Stomach (tissue), 4 donors: ENCODE results near the gene LBX2.

Source experiments
- CTCF ChIP-seq, 7 experiments: fragments of 450-650 bp in 4 of 7; fragments of 200-600 bp in 3 of 7; sonication (generic) in 3 of 7; IDR thresholded peaks; one replicate each; pipeline ENCODE4 v1.5.1; 2016 to 2019; ENCODE audit warnings: antibody characterized with exemption in 7 of 7, control low read depth in 2 of 7, mild to moderate bottlenecking in 1 of 7
- EP300 ChIP-seq: sonication (generic); formaldehyde crosslinking; IDR thresholded peaks from one replicate; pipeline ENCODE4 v1.6.1; 2017; ENCODE audit warnings: antibody characterized with exemption
- POLR2A ChIP-seq, 4 donors: fragments of 450-650 bp; IDR thresholded peaks; one replicate each; pipeline ENCODE4 v1.6.1; 2016; ENCODE audit warnings: antibody characterized with exemption in 4 of 4, control low read depth in 2 of 4, mild to moderate bottlenecking in 1 of 4, moderate library complexity in 1 of 4
- POLR2AphosphoS5 ChIP-seq, 3 donors: sonication (generic); formaldehyde crosslinking; IDR thresholded peaks; one replicate each; pipeline ENCODE4 v1.6.1; 2016; ENCODE audit warnings: antibody characterized with exemption in 3 of 3

GRCh38 chr2:74535440-74535965 lies 36.1 kb upstream of the LBX2 start:
- no peak for TF ChIP-seq EP300
- no peak for TF ChIP-seq CTCF (IDR thresholded peaks at IDR 0.05)
- TF ChIP-seq POLR2AphosphoS5 (IDR thresholded peaks at IDR 0.05) = no peak
- no peak for TF ChIP-seq POLR2A (IDR thresholded peaks at IDR 0.05)
